Measurements from ENCODE around the gene ZBTB7C.

DNA sequence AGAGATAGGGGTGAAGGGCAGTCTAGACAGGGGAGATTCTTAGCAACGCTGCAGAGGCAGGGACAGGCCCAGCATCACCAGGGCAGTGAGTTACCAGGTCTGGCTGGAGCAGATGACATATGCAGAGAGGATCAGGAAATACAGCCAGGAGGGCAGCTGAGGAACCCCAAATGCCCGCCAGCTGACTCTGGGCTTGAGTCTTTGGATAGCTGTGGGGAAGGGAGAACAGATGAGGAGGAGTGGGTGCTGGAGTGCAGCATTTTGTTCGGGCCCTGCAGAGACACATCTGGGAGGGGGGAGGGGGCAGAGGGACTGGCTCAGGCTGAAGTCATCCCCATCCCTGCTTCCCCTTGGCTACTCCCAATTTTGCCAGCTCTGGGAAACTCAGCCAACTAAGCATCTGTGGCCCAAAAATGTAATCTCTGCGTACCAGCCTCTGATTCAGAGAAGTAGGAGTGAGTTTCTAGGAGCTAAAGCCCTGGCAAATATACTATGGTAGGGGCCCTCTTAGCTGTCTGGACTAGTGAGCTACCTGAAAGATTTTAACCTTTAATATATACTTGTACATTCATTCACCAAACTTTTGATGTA is 214.5 kb downstream of the ZBTB7C start:
- TF ChIP-seq, protein P1, sequence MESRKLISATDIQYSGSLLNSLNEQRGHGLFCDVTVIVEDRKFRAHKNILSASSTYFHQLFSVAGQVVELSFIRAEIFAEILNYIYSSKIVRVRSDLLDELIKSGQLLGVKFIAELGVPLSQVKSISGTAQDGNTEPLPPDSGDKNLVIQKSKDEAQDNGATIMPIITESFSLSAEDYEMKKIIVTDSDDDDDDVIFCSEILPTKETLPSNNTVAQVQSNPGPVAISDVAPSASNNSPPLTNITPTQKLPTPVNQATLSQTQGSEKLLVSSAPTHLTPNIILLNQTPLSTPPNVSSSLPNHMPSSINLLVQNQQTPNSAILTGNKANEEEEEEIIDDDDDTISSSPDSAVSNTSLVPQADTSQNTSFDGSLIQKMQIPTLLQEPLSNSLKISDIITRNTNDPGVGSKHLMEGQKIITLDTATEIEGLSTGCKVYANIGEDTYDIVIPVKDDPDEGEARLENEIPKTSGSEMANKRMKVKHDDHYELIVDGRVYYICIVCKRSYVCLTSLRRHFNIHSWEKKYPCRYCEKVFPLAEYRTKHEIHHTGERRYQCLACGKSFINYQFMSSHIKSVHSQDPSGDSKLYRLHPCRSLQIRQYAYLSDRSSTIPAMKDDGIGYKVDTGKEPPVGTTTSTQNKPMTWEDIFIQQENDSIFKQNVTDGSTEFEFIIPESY (IDR thresholded peaks at IDR 0.05; ENCODE audit: borderline replicate concordance, low read depth) = no peak
- TF ChIP-seq, protein P2, sequence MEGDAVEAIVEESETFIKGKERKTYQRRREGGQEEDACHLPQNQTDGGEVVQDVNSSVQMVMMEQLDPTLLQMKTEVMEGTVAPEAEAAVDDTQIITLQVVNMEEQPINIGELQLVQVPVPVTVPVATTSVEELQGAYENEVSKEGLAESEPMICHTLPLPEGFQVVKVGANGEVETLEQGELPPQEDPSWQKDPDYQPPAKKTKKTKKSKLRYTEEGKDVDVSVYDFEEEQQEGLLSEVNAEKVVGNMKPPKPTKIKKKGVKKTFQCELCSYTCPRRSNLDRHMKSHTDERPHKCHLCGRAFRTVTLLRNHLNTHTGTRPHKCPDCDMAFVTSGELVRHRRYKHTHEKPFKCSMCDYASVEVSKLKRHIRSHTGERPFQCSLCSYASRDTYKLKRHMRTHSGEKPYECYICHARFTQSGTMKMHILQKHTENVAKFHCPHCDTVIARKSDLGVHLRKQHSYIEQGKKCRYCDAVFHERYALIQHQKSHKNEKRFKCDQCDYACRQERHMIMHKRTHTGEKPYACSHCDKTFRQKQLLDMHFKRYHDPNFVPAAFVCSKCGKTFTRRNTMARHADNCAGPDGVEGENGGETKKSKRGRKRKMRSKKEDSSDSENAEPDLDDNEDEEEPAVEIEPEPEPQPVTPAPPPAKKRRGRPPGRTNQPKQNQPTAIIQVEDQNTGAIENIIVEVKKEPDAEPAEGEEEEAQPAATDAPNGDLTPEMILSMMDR (IDR thresholded peaks at IDR 0.05) = no peak
- no peak for TF ChIP-seq TEAD4 (IDR thresholded peaks at IDR 0.05; ENCODE audit: borderline replicate concordance, insufficient read depth)

All from SK-N-SH (cell line).